ENCODE measurements around the gene TMPRSS4. TPM values are rescaled to one million over a fixed set of nuclear protein-coding genes. Genes with fewer than 3 reads are reported as not detected.

The TMPRSS4 gene
- total RNA-seq, 1 experiment from 2014 or later, result 1.5 TPM

DNA sequence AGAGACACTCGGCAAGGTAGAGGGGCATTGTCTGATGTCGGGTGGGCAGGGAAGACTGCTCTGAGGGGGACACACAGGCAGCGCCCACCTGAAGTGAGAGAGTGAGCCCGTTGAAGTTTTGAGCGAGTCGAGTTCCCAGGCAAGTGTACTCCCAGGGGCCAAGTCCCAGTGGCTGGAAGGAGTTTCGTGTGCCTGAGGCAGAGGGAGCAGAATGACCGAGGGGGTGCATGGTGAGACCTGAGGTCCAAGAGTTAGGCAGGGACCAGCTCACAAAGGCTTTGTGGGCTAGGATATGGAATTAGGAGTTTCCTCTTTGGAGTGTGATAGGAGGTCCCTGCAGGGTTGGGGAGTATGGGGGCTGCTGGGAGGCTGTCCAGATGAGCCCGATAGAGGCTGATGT is 93.4 kb downstream of the TMPRSS4 start (continued):
- TF ChIP-seq, protein P1, sequence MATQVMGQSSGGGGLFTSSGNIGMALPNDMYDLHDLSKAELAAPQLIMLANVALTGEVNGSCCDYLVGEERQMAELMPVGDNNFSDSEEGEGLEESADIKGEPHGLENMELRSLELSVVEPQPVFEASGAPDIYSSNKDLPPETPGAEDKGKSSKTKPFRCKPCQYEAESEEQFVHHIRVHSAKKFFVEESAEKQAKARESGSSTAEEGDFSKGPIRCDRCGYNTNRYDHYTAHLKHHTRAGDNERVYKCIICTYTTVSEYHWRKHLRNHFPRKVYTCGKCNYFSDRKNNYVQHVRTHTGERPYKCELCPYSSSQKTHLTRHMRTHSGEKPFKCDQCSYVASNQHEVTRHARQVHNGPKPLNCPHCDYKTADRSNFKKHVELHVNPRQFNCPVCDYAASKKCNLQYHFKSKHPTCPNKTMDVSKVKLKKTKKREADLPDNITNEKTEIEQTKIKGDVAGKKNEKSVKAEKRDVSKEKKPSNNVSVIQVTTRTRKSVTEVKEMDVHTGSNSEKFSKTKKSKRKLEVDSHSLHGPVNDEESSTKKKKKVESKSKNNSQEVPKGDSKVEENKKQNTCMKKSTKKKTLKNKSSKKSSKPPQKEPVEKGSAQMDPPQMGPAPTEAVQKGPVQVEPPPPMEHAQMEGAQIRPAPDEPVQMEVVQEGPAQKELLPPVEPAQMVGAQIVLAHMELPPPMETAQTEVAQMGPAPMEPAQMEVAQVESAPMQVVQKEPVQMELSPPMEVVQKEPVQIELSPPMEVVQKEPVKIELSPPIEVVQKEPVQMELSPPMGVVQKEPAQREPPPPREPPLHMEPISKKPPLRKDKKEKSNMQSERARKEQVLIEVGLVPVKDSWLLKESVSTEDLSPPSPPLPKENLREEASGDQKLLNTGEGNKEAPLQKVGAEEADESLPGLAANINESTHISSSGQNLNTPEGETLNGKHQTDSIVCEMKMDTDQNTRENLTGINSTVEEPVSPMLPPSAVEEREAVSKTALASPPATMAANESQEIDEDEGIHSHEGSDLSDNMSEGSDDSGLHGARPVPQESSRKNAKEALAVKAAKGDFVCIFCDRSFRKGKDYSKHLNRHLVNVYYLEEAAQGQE (IDR thresholded peaks at IDR 0.05; ENCODE audit: low read depth), result no peak
- TF ChIP-seq TCF7L2 (IDR thresholded peaks at IDR 0.05; ENCODE audit: borderline replicate concordance, extremely low read depth, insufficient read depth, insufficient read length) (no peak), FOSL1 (IDR thresholded peaks at IDR 0.05; ENCODE audit: low read depth) (no peak), SP1 (IDR thresholded peaks at IDR 0.05; ENCODE audit: low read depth) (no peak), YY1 (IDR thresholded peaks at IDR 0.05; ENCODE audit: extremely low read depth, insufficient replicate concordance, low read depth, low read length) (no peak), ZNF274 (IDR thresholded peaks at IDR 0.05; ENCODE audit: low read depth, low read length) (no peak), CEBPB (IDR thresholded peaks at IDR 0.05; ENCODE audit: low read depth) (no peak)
- TF ChIP-seq, protein P2, sequence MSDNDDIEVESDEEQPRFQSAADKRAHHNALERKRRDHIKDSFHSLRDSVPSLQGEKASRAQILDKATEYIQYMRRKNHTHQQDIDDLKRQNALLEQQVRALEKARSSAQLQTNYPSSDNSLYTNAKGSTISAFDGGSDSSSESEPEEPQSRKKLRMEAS (IDR thresholded peaks at IDR 0.05), result no peak

DNA sequence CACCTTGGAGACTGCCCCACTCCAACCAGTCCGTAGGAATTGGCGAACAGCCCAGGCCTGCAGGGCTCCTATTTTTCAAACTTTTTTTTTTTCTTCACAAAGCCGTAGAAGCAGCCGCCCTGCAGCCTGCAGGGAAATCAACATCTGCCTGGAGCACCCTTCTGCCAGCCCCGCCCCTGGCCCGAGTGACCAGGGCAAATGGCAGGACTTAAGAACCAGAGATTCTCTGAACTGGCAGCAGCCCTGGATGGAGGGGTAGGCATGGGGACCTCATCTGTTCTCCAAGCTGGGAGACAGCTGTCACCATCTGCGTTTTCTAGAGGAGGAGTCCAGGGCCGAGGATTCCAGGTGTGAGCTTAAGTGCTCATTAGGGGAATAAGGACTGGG is 94.0 kb downstream of the TMPRSS4 start:
- Histone ChIP-seq H3K9ac (ENCODE audit: low read length) (no peak overlapping the region), H4K20me1 (ENCODE audit: insufficient read depth) (no peaks in the 10 kb centered on the region), H3K4me1 (ENCODE audit: control insufficient read depth in 1 of 2, insufficient read depth in 2 of 2, low read length in 2 of 2) (peaks cover 0 to 7% of the 10 kb centered on the region in 2 experiments; a peak in 1 of 4 replicates), H3K27ac (ENCODE audit: low read depth, low read length) (no peak overlapping the region), H3K9me3 (ENCODE audit: control insufficient read depth in 1 of 2, insufficient read depth in 1 of 2, low read depth in 1 of 2, low read length in 2 of 2) (no peaks in the 10 kb centered on the region), H3K4me3 (replicated peaks in 1 of 2; ENCODE audit: low read depth in 1 of 2, low read length in 2 of 2) (no peak overlapping the region), H3K9me2 (ENCODE audit: insufficient read depth) (no peaks in the 10 kb centered on the region), H3K4me2 (ENCODE audit: low read length) (no peak overlapping the region), H2AFZ (ENCODE audit: low read depth, low read length, poor library complexity, severe bottlenecking) (no peak overlapping the region), H3K79me2 (ENCODE audit: insufficient read depth, low read length) (no peaks in the 10 kb centered on the region), H3K27me3 (ENCODE audit: insufficient read depth, low read length) (no peaks in the 10 kb centered on the region), H3K36me3 (ENCODE audit: control insufficient read depth in 1 of 2, insufficient read depth in 2 of 2, low read length in 2 of 2) (no peaks in the 10 kb centered on the region)
- ATAC-seq, result no peak
- BruUV-seq (replicated peaks), result no TSS peak
- POLR2A ChIA-PET, result no interaction called here
- intact Hi-C loops (cut with micrococcal nuclease), result loop anchor here (1.0 to 5.0 kb wide), 2 partner anchors 26 to 364 kb away; no protein-coding TSS in a partner anchor
- DNase-seq (ENCODE audit: low read depth, low spot score), result no peak
- RAD21 ChIA-PET (ENCODE audit: low non-redundant PET in 1 of 2, low total read pairs in 2 of 2, uncharacterized antibody in 2 of 2, unreplicated experiment in 2 of 2), result interaction anchor here (1.1 to 1.6 kb wide), 5 partner anchors 10 to 28 kb away, joined by 3 to 6 read pairs (median 3); no protein-coding TSS in a partner anchor
- CTCF ChIA-PET, result interaction anchor here (0.7 to 2.9 kb wide), 12 partner anchors 10 to 363 kb away, joined by 3 to 18 read pairs (median 8); no protein-coding TSS in a partner anchor
- TF ChIP-seq EZH2 (IDR thresholded peaks at IDR 0.05) (no peak), POLR2A (IDR thresholded peaks at IDR 0.05; ENCODE audit: borderline replicate concordance, extremely low read depth, insufficient read depth, insufficient read length) (no peak), SP1 (IDR thresholded peaks at IDR 0.05; ENCODE audit: low read depth) (no peak), FOSL1 (IDR thresholded peaks at IDR 0.05; ENCODE audit: low read depth) (no peak), YY1 (IDR thresholded peaks at IDR 0.05; ENCODE audit: extremely low read depth, insufficient replicate concordance, low read depth, low read length) (no peak), ZFX (IDR thresholded peaks at IDR 0.05) (no peak), ELF1 (IDR thresholded peaks at IDR 0.05; ENCODE audit: borderline replicate concordance, low read depth) (no peak), EGR1 (IDR thresholded peaks at IDR 0.05; ENCODE audit: low read depth) (no peak), RAD21 (IDR thresholded peaks at IDR 0.05; ENCODE audit: low read depth) (no peak), JUND (IDR thresholded peaks at IDR 0.05) (no peak), POLR2AphosphoS5 (IDR thresholded peaks at IDR 0.05; ENCODE audit: low read depth, low read length) (no peak)
- TF ChIP-seq, protein P2 (IDR thresholded peaks at IDR 0.05), result no peak
- TF ChIP-seq, protein P3, sequence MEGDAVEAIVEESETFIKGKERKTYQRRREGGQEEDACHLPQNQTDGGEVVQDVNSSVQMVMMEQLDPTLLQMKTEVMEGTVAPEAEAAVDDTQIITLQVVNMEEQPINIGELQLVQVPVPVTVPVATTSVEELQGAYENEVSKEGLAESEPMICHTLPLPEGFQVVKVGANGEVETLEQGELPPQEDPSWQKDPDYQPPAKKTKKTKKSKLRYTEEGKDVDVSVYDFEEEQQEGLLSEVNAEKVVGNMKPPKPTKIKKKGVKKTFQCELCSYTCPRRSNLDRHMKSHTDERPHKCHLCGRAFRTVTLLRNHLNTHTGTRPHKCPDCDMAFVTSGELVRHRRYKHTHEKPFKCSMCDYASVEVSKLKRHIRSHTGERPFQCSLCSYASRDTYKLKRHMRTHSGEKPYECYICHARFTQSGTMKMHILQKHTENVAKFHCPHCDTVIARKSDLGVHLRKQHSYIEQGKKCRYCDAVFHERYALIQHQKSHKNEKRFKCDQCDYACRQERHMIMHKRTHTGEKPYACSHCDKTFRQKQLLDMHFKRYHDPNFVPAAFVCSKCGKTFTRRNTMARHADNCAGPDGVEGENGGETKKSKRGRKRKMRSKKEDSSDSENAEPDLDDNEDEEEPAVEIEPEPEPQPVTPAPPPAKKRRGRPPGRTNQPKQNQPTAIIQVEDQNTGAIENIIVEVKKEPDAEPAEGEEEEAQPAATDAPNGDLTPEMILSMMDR (IDR thresholded peaks at IDR 0.05 in 2 of 3, conservative IDR thresholded peaks at IDR 0.05 in 1 of 3; ENCODE audit: borderline replicate concordance in 1 of 3, insufficient read depth in 1 of 3, low read depth in 2 of 3, low read length in 2 of 3), result no peak
- TF ChIP-seq, protein P4, sequence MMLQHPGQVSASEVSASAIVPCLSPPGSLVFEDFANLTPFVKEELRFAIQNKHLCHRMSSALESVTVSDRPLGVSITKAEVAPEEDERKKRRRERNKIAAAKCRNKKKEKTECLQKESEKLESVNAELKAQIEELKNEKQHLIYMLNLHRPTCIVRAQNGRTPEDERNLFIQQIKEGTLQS (IDR thresholded peaks at IDR 0.05), result no peak

All from HCT116 (cell line).